HG03469 (cell line): ENCODE results near the gene PPP2R5B.

Experiments used
- ATAC-seq: cut with Tn5 transposase; IDR thresholded peaks from one replicate; pipeline ENCODE4 v1.9.1; 2021; ENCODE audit warnings: mild to moderate bottlenecking, moderate library complexity, moderate number of reproducible peaks; ENCODE audit not compliant: unreplicated experiment

Gene PPP2R5B

GRCh38 chr11:64923944-64924909, at the start of gene PPP2R5B:
PPP2R5B (plus strand) TSS chr11:64924689; CDS start chr11:64925735, 1,046 bp downstream.
- ATAC-seq, result peak; percentile 44

- ATAC-seq, result no peak
Measured at GRCh38 chr11:64875369-64876228, 48.9 kb upstream of the PPP2R5B start.

- ATAC-seq, result no peak
Measured at GRCh38 chr11:64876229-64876750, 48.2 kb upstream of the PPP2R5B start.

- no peak for ATAC-seq
Measured at GRCh38 chr11:64876835-64877341, 47.6 kb upstream of the PPP2R5B start.

DNA sequence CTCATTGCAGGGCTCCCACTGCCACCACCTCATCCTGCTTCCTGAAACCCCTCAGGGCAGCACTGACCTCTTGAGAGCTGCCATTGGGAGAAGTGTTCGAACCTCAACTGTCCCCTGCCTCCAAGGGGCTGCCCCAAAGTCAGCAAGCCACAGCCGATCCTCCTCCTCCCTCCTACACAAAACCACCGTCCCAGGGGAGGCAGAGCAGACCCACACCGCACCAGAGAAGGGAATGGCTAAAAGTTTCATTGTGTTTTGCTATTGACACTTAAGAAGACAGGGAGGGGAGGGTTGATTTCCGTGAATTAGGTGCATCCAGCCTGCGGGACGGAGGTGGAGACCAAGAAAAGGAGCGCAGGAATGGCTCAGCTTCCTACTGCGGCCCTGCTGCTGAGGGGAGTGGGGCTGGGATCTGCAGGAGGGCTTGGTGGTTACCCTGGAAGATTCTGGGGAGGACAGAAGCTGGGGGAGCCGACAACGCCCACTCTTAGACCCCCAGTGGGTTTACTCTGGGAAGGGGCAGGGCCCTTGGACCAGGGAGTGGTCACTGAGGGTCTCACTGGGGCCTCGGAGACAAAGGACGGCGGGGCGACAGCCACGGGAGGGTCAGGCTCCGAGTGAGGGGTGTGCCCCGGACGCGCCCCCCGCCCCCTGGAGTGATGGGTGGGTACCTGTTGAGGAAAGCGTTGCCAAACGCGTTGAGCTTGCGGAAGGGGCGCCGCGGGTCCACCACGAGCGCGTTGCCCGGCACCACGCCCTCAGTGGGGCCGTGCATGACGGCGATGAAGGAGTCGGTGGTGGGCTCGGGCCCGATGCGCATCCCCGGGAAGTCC, 46.9 kb upstream of the PPP2R5B start:
- no peak for ATAC-seq

DNA sequence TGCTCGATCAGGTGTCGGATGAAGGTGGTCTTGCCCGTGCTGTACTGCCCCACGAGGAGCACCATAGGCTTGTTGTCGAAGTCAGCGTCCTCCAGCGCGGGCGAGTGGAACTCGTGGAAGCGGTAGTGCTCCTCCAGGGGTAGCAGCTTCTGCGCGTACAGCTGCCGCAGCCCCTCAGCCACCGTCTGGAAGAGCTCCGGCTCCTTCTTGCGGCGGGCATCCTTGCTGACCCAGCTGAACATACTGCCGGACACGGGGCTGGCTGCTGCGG, 46.3 kb upstream of the PPP2R5B start:
- no peak for ATAC-seq

GRCh38 chr11:64878494-64879243, 45.8 kb upstream of the PPP2R5B start, which contains the start of gene EHD1:
EHD1 (minus strand) TSS chr11:64878621; CDS start chr11:64878464, 157 bp downstream.
- peak; percentile 55 for ATAC-seq

GRCh38 chr11:64879244-64879900, 45.1 kb upstream of the PPP2R5B start:
- no peak for ATAC-seq

DNA sequence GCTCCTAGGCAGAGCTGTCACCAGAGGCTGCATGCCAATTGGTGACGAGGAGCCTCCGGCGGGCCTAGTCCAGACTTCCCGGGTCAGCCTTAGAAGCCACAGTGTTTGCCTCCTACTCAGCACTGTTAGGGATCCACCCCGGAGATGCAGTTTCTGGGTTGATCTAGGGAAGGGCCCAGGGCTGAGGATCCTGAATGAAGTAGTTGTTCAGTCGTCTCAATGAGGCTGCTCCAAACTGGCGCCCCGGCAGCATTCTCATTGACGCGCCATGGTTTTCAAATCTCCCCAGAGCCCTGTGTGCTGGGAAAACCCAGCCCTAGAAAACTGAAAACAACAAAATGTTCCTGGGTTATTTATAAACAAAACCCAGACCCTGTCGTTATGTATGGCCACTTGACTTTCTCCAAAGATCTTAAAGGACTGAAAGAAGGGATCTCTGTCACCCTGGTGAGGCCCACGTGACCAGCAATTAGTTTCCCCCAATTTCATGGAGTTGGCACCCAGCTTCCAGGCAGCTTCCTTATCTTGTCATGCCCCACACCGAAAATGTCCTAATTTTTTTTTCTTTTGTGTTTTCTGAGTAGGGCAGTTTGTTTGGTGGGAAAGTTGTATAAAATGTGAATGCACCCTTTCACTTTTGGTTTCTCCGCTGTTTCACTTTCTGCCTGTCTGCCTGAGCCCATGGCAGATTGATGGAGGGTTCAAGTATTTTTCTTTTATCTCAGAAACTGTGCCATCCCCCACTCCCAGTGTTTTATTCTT, 44.1 kb upstream of the PPP2R5B start:
- ATAC-seq, result no peak

DNA sequence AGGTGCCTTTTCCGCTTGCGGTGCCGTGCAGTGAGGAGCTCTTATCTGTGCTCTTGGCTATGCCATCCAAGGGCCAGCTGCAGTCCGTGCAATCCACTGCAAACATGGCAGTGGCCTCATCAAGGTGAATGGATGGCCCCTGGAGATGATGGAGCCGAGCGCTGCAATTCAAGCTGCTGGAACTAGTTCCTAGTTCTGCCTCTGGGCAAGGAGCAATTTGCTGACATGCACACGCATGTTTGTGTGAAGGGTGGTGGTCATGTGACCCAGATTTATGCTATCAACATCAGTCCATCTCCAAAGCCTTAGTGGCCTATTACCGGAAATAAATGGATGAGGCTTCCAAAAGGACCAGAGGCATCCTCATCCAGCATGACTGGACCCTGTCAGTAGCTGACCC, 43.0 kb upstream of the PPP2R5B start:
- ATAC-seq, result no peak

- ATAC-seq, result no peak
Measured at GRCh38 chr11:64882243-64882642, 42.2 kb upstream of the PPP2R5B start.

DNA sequence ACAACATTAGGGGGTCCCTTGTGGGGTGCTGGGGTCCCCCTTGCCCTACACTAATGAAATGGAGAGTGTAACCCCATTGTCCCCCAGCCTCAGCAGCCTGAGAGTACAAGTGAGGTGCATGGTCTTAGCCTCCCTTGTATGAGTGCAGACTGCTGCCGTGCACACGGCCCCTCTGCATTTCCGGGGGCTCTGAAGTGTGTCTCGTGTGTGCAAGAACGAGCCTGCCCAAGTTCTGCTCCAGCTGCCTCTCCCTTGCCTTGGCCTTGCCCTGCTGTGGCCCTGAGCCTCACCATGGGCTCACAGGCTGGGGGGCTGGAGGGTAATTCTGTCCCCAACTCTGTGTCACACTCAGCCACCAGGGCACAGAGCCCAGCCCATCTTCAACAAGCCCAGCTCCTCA, 40.9 kb upstream of the PPP2R5B start:
- no peak for ATAC-seq

DNA sequence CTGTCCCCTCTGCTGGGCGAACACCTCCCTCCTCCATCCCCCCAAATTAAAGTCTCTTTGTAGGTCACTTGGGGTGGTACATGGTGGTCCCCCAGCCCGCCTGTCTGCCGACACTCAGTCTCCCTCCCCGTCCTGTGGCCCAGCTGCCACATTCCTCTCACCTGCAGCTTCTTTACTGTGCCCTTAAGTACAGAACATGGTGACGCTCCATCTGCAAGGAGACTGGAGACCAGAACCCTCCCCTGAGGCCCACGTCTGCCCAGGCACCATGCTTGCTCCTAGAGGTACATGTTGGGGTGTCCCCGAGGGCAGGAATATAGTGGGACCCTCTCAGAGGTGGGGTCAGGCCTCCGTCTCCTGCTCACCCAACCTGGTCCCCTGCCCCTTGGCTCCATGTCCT, 40.5 kb upstream of the PPP2R5B start:
- no peak for ATAC-seq

GRCh38 chr11:64885367-64886286, 38.9 kb upstream of the PPP2R5B start:
- ATAC-seq, result no peak

GRCh38 chr11:64887234-64887756, 37.2 kb upstream of the PPP2R5B start:
- no peak for ATAC-seq

DNA sequence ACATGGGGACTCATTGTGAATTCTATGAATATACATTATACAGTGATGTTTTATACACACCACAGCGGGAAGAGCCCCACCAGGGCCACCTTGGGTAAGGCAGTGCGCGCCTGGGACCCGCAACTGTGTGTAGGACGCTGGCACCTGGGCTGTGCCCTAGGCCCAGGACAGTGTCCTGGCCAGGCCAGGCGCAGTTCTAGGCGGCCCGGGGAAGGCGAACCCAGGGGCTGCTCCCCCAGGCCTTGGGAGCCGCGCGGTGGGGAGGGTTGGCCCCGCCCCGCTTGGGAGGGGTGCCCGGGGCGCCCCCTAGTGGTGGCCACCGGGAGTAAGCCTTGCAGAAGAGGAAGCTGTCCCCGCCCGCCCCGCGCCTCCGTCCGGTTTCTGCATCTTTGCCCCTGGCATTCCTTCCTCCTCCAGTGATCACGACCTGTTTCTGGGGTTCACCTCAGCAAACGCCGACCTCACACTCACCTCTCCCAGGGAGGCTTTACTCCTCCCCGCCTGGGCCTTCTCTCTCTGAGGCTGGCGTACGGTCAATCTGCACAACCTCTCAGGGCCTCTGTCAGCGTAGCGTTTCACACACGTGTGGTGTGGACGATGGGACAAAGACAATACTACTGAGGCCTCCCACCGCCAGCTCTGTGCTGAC, 36.6 kb upstream of the PPP2R5B start:
- ATAC-seq, result no peak

- no peak for ATAC-seq
Measured at GRCh38 chr11:64888406-64888728, 36.1 kb upstream of the PPP2R5B start.
